ENCODE measurements around the gene LRRC8A. TPM values are rescaled to one million over a fixed set of nuclear protein-coding genes. Genes with fewer than 3 reads are reported as not detected.

Gene LRRC8A
- total and polyA plus RNA-seq, 2 experiments from 2014 or later, result 35.6 to 37.9 TPM

DNA sequence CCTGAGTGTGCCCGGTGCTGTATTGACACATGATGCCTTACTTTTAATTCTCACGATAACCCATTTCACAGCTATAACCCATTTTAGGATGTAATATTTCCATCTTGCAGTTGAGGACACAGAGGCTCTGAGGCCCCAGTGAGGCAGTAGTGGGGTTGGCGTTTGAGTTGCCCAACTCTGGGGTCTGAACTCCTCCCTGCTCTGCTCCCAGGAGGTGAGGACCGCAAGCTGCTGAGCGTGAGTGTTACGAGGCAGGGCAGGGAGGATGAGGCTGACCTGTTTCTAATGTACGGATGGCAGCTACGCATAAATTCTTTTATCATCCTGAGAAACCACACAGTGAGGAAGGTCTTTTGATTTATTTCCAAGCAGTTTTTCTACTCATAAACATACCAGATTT lies 11.4 kb downstream of the LRRC8A start:
- no peak overlapping the region for H3K27ac ChIP-seq
- in situ Hi-C loops (cut with MboI), result no loop called here
- H3K36me3 ChIP-seq (ENCODE audit: low read depth), result peaks cover 15% of the 10 kb centered on the region; the same call in 1 of the 2 replicates
- DNase-seq, result no peak
- peak overlapping the region; percentile 82; the same call in 1 of the 2 replicates for H3K9ac ChIP-seq
- H2AFZ ChIP-seq, result no peak overlapping the region
- no peak overlapping the region for H3K4me3 ChIP-seq
- H3K79me2 ChIP-seq (ENCODE audit: insufficient read depth), result peaks cover 98% of the 10 kb centered on the region
- H4K20me1 ChIP-seq (ENCODE audit: insufficient read depth), result no peaks in the 10 kb centered on the region
- H3K9me3 ChIP-seq (ENCODE audit: low read depth), result no peaks in the 10 kb centered on the region
- H3F3A ChIP-seq (ENCODE audit: insufficient read depth), result no peaks in the 10 kb centered on the region
- no peaks in the 10 kb centered on the region for H3K9me2 ChIP-seq (ENCODE audit: insufficient read depth)
- TF ChIP-seq EZH2phosphoT487 (IDR thresholded peaks at IDR 0.05; ENCODE audit: insufficient read depth, low read depth), result no peak
- no peak for TF ChIP-seq EZH2 (IDR thresholded peaks at IDR 0.05; ENCODE audit: insufficient read depth, poor library complexity, severe bottlenecking)
- no peak overlapping the region for H3K4me2 ChIP-seq (ENCODE audit: unreplicated experiment)
- H3K4me1 ChIP-seq (ENCODE audit: insufficient read depth), result peaks cover 29% of the 10 kb centered on the region
- 84 to 90% methylated on average over 8 of the region's 8 CpGs for WGBS, 2 experiments (ENCODE audit: low coverage in 1 of 2, low lambda C conversion rate in 2 of 2, missing lambda C conversion rate in 2 of 2)
- no peaks in the 10 kb centered on the region for H3K27me3 ChIP-seq (replicated peaks; ENCODE audit: insufficient read depth)

DNA sequence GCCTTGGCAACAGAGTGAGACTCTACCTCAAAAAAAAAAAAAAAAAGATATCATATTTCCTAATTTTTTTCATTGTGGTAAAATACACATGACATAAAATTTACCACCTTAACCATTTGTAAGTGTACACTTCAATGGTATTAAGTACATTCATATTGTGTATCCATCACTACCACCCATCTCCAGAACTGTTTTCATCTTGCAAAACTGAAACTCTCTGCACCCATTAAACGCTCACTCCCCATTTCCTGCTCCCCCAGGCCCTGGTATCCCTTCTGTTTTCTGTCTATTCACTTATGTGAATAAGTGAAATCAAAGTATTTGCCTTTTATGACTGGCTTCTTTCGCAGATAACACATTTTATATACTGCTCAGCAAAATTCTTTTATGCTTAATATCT lies 12.8 kb downstream of the LRRC8A start:
- Histone ChIP-seq H3K79me2 (ENCODE audit: insufficient read depth) (peaks cover 97% of the 10 kb centered on the region), H3K9me2 (ENCODE audit: insufficient read depth) (no peaks in the 10 kb centered on the region), H3K9me3 (ENCODE audit: low read depth) (no peaks in the 10 kb centered on the region), H3K27ac (no peak overlapping the region), H3K4me2 (ENCODE audit: unreplicated experiment) (no peak overlapping the region), H3K9ac (no peak overlapping the region), H3K27me3 (replicated peaks; ENCODE audit: insufficient read depth) (no peaks in the 10 kb centered on the region), H2AFZ (no peak overlapping the region), H3F3A (ENCODE audit: insufficient read depth) (no peaks in the 10 kb centered on the region; the same call in 1 of the 2 replicates), H3K4me3 (no peak overlapping the region), H4K20me1 (ENCODE audit: insufficient read depth) (no peaks in the 10 kb centered on the region), H3K4me1 (ENCODE audit: insufficient read depth) (peaks cover 32% of the 10 kb centered on the region), H3K36me3 (ENCODE audit: low read depth) (peaks cover 15% of the 10 kb centered on the region; the same call in 1 of the 2 replicates)
- in situ Hi-C loops (cut with MboI), result no loop called here
- TF ChIP-seq EZH2 (IDR thresholded peaks at IDR 0.05; ENCODE audit: insufficient read depth, poor library complexity, severe bottlenecking), result no peak
- TF ChIP-seq EZH2phosphoT487 (IDR thresholded peaks at IDR 0.05; ENCODE audit: insufficient read depth, low read depth), result no peak
- no peak for DNase-seq
- WGBS, 2 experiments (ENCODE audit: low coverage in 1 of 2, low lambda C conversion rate in 2 of 2, missing lambda C conversion rate in 2 of 2), result 89 to 100% methylated on average over 2 of the region's 2 CpGs

DNA sequence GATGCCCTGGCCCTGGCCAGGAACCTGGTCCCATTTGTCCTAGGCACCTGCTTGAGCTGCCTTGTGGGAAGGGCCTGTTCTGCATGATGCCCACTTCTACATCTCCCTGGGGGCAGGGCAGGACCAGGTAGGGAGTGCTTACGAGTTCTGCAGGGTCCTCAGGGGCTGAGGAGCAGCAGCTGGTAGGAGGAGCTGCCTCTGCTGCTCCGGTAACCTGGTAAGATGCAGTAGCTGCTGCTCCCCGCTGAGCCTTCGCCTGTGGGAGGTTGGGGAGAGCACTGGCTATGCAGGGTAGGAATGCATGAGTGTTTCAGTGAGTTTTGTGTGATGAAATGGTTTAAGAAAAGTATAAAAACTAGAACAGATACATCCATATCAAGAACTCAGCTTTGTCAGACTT lies 13.6 kb downstream of the LRRC8A start:
- no peak overlapping the region for H3K4me3 ChIP-seq
- H3K4me1 ChIP-seq (ENCODE audit: insufficient read depth), result peaks cover 28% of the 10 kb centered on the region
- no peak overlapping the region for H2AFZ ChIP-seq
- in situ Hi-C loops (cut with MboI), result no loop called here
- no peaks in the 10 kb centered on the region for H4K20me1 ChIP-seq (ENCODE audit: insufficient read depth)
- WGBS, 2 experiments (ENCODE audit: low coverage in 1 of 2, low lambda C conversion rate in 2 of 2, missing lambda C conversion rate in 2 of 2), result 72 to 77% methylated on average over 4 of the region's 4 CpGs
- no peak for DNase-seq
- no peaks in the 10 kb centered on the region for H3K9me2 ChIP-seq (ENCODE audit: insufficient read depth)
- no peak overlapping the region for H3K9ac ChIP-seq
- H3K79me2 ChIP-seq (ENCODE audit: insufficient read depth), result peaks cover 96% of the 10 kb centered on the region
- no peaks in the 10 kb centered on the region for H3K9me3 ChIP-seq (ENCODE audit: low read depth)
- H3K27me3 ChIP-seq (replicated peaks; ENCODE audit: insufficient read depth), result no peaks in the 10 kb centered on the region
- no peak overlapping the region for H3K27ac ChIP-seq
- no peaks in the 10 kb centered on the region; the same call in 1 of the 2 replicates for H3F3A ChIP-seq (ENCODE audit: insufficient read depth)
- peaks cover 15% of the 10 kb centered on the region; the same call in 1 of the 2 replicates for H3K36me3 ChIP-seq (ENCODE audit: low read depth)
- no peak for TF ChIP-seq EZH2phosphoT487 (IDR thresholded peaks at IDR 0.05; ENCODE audit: insufficient read depth, low read depth)
- no peak for TF ChIP-seq EZH2 (IDR thresholded peaks at IDR 0.05; ENCODE audit: insufficient read depth, poor library complexity, severe bottlenecking)
- no peak overlapping the region for H3K4me2 ChIP-seq (ENCODE audit: unreplicated experiment)

DNA sequence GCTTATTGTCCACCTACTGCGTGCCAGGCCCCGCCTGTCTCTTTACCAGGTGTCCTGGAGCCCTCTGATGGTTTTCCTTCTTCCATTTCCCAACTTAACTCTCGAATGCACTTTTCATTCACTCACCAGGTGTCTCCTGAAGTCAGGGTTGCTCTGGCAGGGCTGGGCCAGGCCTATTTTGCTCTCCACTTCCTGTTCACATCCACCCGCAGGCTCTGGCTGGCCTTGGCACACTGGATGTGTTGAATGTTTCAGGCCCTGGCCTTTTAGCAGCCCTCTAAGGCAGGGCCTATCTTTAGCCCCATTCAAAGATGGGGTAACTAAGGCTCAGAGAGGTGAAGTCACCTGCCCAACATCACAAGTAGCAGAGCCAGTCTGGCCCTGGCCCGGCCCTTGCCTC lies 16.4 kb downstream of the LRRC8A start:
- Histone ChIP-seq H3K27me3 (replicated peaks; ENCODE audit: insufficient read depth) (no peaks in the 10 kb centered on the region), H3K9me3 (ENCODE audit: low read depth) (no peaks in the 10 kb centered on the region), H3K36me3 (ENCODE audit: low read depth) (peaks cover 15% of the 10 kb centered on the region; the same call in 1 of the 2 replicates), H4K20me1 (ENCODE audit: insufficient read depth) (no peaks in the 10 kb centered on the region), H3K79me2 (ENCODE audit: insufficient read depth) (peaks cover 86% of the 10 kb centered on the region), H2AFZ (no peak overlapping the region), H3F3A (ENCODE audit: insufficient read depth) (no peaks in the 10 kb centered on the region; the same call in 1 of the 2 replicates), H3K4me2 (ENCODE audit: unreplicated experiment) (no peak overlapping the region), H3K9me2 (ENCODE audit: insufficient read depth) (no peaks in the 10 kb centered on the region), H3K9ac (no peak overlapping the region), H3K4me1 (ENCODE audit: insufficient read depth) (peaks cover 5% of the 10 kb centered on the region; the same call in 1 of the 2 replicates), H3K27ac (no peak overlapping the region), H3K4me3 (no peak overlapping the region)
- DNase-seq, result no peak
- 95 to 99% methylated on average over 5 of the region's 5 CpGs for WGBS, 2 experiments (ENCODE audit: low coverage in 1 of 2, low lambda C conversion rate in 2 of 2, missing lambda C conversion rate in 2 of 2)
- TF ChIP-seq EZH2 (IDR thresholded peaks at IDR 0.05; ENCODE audit: insufficient read depth, poor library complexity, severe bottlenecking), result no peak
- no peak for TF ChIP-seq EZH2phosphoT487 (IDR thresholded peaks at IDR 0.05; ENCODE audit: insufficient read depth, low read depth)
- in situ Hi-C loops (cut with MboI), result no loop called here
